Smooth muscle cell (in vitro differentiated cells): ENCODE results near the gene SNX10. TPM values are rescaled to one million over a fixed set of nuclear protein-coding genes. Genes with fewer than 3 reads are reported as not detected.

Source experiments
- DNase-seq: peaks from one replicate; lab custom pipeline; 2025; ENCODE audit not compliant: unreplicated experiment; lab: John Stamatoyannopoulos, UW
- H2AFZ ChIP-seq: fragments of 200-600 bp; sonication (generic); 2 replicates; pipeline ENCODE4 v1.6.0; 2016; ENCODE audit warnings: antibody characterized with exemption, low read depth, mild to moderate bottlenecking
- H3F3A ChIP-seq: fragments of 200-600 bp; sonication (generic); 2 replicates; pipeline ENCODE4 v1.6.0; 2017; ENCODE audit warnings: antibody characterized with exemption, low read depth
- H3K27ac ChIP-seq: fragments of 200-600 bp; sonication (generic); 2 replicates; pipeline ENCODE4 v1.5.1; 2016; ENCODE audit warnings: low read depth, mild to moderate bottlenecking
- H3K27me3 ChIP-seq: fragments of 200-600 bp; sonication (generic); 2 replicates; pipeline ENCODE4 v1.6.1; 2016; ENCODE audit warnings: low read depth, mild to moderate bottlenecking
- H3K36me3 ChIP-seq: fragments of 200-600 bp; sonication (generic); 2 replicates; pipeline ENCODE4 v1.5.1; 2016; ENCODE audit warnings: low read depth
- H3K4me1 ChIP-seq: fragments of 200-600 bp; sonication (generic); 2 replicates; pipeline ENCODE4 v1.5.1; 2016; ENCODE audit warnings: low read depth
- H3K4me2 ChIP-seq: fragments of 200-600 bp; sonication (generic); 2 replicates; pipeline ENCODE4 v1.6.0; 2016; ENCODE audit warnings: mild to moderate bottlenecking
- H3K4me3 ChIP-seq: fragments of 200-600 bp; sonication (generic); 2 replicates; pipeline ENCODE4 v1.5.1; 2016; ENCODE audit warnings: mild to moderate bottlenecking
- H3K79me2 ChIP-seq: fragments of 200-600 bp; sonication (generic); 2 replicates; pipeline ENCODE4 v1.6.0; 2016; ENCODE audit warnings: low read depth, mild to moderate bottlenecking
- H3K9ac ChIP-seq: fragments of 200-600 bp; sonication (generic); 2 replicates; pipeline ENCODE4 v1.6.0; 2016; ENCODE audit warnings: low read depth
- H3K9me3 ChIP-seq: fragments of 200-600 bp; sonication (generic); replicated peaks from 2 replicates; pipeline ENCODE4 v1.5.1; 2016; ENCODE audit warnings: low read depth
- H4K20me1 ChIP-seq: fragments of 200-600 bp; sonication (generic); 2 replicates; pipeline ENCODE4 v1.6.0; 2016; ENCODE audit warnings: low read depth
- WGBS: methylation state at CpG from one replicate; pipeline ENCODE4 v1.1.7; 2016; ENCODE audit warnings: low lambda C conversion rate; 5-methylcytosine and 5-hydroxymethylcytosine counted together
- polyA plus RNA-seq: library from polyadenylated mRNA; unstranded; fragments of >200 nt; fragmentation: Nextera tagmentation; extraction: Ambion mirVana; gene quantifications from 2 replicates; pipeline ENCODE4 v1.2.1, GENCODE V29; 2016
- total RNA-seq: library from RNA; depleted of rRNA; stranded (reverse); fragments of >200 nt; gene quantifications from 2 replicates; pipeline ENCODE4 v1.2.3, GENCODE V29; 2014
- TF ChIP-seq, protein P1 (sequence below): fragments of 200-600 bp; sonication (generic); IDR thresholded peaks from 2 replicates; pipeline ENCODE4 v1.5.1; 2017; ENCODE audit warnings: borderline replicate concordance, mild to moderate bottlenecking, antibody characterized with exemption; ENCODE audit not compliant: insufficient read depth, poor library complexity, severe bottlenecking

The SNX10 gene
- total and polyA plus RNA-seq, 2 experiments from 2014 or later: 1.1 to 2.2 TPM

DNA sequence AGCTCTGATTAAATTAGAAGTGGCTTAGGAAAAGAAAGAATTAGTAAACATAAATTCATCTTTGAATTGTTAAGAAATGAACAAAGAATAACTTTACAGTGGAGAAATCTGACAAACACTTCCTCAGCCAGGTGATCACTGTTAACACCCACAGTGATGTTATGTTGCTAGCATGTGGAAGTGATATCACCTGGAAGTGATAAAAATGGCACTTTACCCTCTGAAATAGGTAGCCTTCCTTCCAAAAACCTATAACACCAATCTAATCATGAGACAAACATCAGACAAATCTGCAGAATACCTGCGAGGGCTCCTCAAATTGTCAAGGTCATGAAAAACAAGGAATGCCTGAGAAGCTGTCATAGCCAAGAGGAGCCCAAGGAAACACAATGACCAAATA, 59.5 kb downstream of the SNX10 start:
- no peak overlapping the region for H3K4me2 ChIP-seq
- H3K27me3 ChIP-seq: peaks cover 3% of the 10 kb centered on the region
- no peak overlapping the region for H2AFZ ChIP-seq
- 94% methylated on average over 1 of the region's 1 CpG for WGBS
- H3K9ac ChIP-seq: no peak overlapping the region
- no peaks in the 10 kb centered on the region for H3K79me2 ChIP-seq
- no peaks in the 10 kb centered on the region for H3K4me1 ChIP-seq
- H3K9me3 ChIP-seq: no peaks in the 10 kb centered on the region
- no peak for DNase-seq
- no peak overlapping the region for H3K27ac ChIP-seq
- no peaks in the 10 kb centered on the region for H3F3A ChIP-seq
- TF ChIP-seq, protein P1, sequence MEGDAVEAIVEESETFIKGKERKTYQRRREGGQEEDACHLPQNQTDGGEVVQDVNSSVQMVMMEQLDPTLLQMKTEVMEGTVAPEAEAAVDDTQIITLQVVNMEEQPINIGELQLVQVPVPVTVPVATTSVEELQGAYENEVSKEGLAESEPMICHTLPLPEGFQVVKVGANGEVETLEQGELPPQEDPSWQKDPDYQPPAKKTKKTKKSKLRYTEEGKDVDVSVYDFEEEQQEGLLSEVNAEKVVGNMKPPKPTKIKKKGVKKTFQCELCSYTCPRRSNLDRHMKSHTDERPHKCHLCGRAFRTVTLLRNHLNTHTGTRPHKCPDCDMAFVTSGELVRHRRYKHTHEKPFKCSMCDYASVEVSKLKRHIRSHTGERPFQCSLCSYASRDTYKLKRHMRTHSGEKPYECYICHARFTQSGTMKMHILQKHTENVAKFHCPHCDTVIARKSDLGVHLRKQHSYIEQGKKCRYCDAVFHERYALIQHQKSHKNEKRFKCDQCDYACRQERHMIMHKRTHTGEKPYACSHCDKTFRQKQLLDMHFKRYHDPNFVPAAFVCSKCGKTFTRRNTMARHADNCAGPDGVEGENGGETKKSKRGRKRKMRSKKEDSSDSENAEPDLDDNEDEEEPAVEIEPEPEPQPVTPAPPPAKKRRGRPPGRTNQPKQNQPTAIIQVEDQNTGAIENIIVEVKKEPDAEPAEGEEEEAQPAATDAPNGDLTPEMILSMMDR: no peak
- H3K36me3 ChIP-seq: no peaks in the 10 kb centered on the region
- H4K20me1 ChIP-seq: no peaks in the 10 kb centered on the region
- H3K4me3 ChIP-seq: no peak overlapping the region

DNA sequence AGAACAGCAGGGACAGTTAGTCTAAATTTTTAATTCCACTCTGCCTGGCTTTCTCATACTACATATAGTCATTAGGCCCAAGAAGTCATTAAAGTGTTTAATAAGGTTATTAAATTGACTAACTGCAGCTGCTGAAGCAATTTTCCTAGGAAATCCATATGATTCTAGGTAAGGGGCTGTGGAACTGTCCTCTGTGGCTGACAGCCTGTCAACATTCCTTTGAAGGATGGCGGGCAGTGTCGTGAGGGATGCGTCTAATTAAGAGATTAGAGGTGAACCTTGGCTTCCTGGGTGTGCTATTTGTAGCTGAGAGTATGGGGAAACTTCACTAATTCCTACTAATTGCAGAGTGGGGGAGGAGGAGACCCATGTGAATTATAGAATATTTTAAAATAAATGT, 64.6 kb downstream of the SNX10 start:
- Histone ChIP-seq H3K9ac (no peak overlapping the region), H3F3A (no peaks in the 10 kb centered on the region), H3K4me3 (no peak overlapping the region), H3K27ac (no peak overlapping the region), H3K36me3 (no peaks in the 10 kb centered on the region), H3K4me1 (no peaks in the 10 kb centered on the region), H4K20me1 (no peaks in the 10 kb centered on the region), H3K79me2 (no peaks in the 10 kb centered on the region), H3K27me3 (peaks cover 3% of the 10 kb centered on the region), H3K4me2 (no peak overlapping the region), H3K9me3 (no peaks in the 10 kb centered on the region), H2AFZ (no peak overlapping the region)
- TF ChIP-seq, protein P1: no peak
- no peak for DNase-seq
- 78% methylated on average over 3 of the region's 3 CpGs for WGBS

DNA sequence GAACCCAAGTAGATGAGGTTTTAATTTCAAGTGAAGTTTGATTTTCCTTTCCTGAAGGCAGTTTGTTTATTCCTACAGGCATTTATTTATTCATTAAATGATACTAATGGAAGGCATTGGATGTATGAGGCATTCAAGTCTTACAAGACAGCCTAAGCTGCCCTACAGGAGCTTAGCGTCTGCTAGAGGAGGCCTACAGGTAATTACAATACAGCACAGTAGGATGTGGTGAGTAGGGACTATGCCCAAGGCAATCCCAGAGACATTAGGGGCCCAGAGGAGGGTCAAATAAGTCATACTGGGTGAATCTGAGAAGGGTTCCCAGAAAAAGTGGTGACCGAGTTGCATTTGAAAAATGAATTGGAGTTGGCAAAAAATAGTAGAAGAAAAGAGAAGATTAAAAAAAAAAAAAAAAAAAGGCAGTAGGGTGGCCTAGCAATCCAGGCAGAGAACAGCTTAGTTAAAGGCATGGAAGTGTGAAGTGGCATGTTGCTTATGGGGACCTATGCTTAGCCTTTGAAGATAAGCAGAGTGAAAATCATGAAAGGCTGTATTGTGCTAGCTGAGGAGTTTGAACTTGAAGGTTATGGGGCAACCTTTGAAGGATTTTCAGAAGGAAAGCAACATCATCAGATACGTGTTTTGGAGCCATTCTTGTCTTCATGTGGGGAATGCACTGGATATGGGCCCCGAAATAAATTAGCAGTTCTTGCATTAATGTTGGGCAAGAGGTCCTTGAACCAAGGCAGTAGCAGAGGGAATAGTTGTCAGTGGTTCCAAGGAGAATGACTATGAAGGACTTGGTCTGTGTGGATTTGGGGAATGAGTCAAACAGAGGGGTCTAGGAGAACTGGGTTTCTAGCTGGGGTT, 65.5 kb downstream of the SNX10 start:
- no peaks in the 10 kb centered on the region for H3F3A ChIP-seq
- H3K27ac ChIP-seq: no peak overlapping the region
- no peak overlapping the region for H3K4me3 ChIP-seq
- WGBS: 56% methylated on average over 4 of the region's 4 CpGs
- H3K9me3 ChIP-seq: no peaks in the 10 kb centered on the region
- no peak overlapping the region for H3K9ac ChIP-seq
- peaks cover 3% of the 10 kb centered on the region for H3K27me3 ChIP-seq
- H4K20me1 ChIP-seq: no peaks in the 10 kb centered on the region
- H3K79me2 ChIP-seq: no peaks in the 10 kb centered on the region
- no peaks in the 10 kb centered on the region for H3K4me1 ChIP-seq
- DNase-seq: no peak
- no peaks in the 10 kb centered on the region for H3K36me3 ChIP-seq
- TF ChIP-seq, protein P1: no peak
- no peak overlapping the region for H3K4me2 ChIP-seq
- no peak overlapping the region for H2AFZ ChIP-seq

DNA sequence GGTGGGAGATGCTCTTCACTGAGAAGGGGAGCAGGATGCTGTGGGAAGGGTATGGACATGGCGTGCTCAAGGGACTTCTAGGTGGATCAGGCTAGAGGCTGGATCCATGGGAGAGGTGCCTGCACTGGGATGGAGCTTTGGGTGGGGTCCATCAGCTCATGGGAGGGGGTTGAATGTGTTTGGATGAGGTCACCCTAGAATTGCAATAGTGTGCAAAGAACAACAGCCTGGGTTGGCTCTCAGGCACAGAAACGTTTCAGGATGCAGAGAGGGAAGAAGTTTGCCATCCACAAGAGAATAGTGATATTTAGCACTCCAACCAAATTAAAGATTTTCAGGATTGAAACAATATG, 66.1 kb downstream of the SNX10 start:
- no peak for DNase-seq
- TF ChIP-seq, protein P1: no peak
- Histone ChIP-seq H3K4me2 (no peak overlapping the region), H3K36me3 (no peaks in the 10 kb centered on the region), H3K4me1 (no peaks in the 10 kb centered on the region), H3K9me3 (no peaks in the 10 kb centered on the region), H2AFZ (no peak overlapping the region), H3K4me3 (no peak overlapping the region), H3F3A (no peaks in the 10 kb centered on the region), H3K79me2 (no peaks in the 10 kb centered on the region), H4K20me1 (no peaks in the 10 kb centered on the region), H3K27ac (no peak overlapping the region), H3K9ac (no peak overlapping the region), H3K27me3 (peaks cover 2% of the 10 kb centered on the region)
- WGBS: 93% methylated on average over 2 of the region's 2 CpGs
